ENCODE data around the gene RAP1A.

Gene RAP1A

DNA sequence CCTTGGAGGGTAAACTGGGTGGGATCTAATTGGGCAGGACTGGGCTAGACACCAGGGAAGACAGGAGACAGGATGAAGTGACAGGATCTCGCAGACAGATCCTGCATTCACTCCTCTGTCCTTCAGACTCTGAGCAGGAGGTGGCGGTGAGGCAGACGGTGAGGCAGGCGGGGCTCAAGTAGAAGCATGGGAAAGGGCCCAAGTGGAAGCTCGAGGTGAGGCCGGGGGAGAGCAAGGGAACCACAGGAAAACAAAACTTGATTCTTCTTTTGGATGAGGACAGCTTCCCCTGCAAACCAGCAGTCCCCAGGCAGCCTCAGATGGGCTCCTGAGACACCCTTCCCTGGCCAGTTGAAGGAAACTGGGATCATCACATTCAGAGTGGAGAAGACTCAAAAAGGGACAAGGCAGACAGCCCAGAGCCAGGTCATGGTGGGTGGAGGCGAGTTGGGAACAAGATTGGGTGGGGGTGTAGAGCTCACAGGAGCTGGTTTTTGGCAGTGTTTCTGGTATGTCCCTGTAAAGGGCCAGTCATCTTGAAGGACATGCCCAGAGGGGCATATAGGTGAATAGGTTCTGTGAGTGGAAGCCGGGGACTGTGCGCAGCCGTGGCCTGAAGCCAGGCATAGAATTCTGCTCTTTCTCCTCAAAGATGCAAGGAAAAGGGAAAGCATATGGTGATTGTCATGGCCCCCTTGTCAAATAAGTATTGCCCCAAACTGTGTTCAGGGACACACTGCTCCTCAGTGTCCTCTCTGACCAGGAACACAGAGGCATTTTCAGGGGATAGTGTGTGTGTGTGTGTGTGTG lies 101.6 kb downstream of the RAP1A start:
- ATAC-seq: no peak
- peak overlapping the region; percentile 15 for H3K27ac Mint-ChIP-seq
- peaks cover 18% of the 10 kb centered on the region for H3K4me1 Mint-ChIP-seq
- peaks cover 17% of the 10 kb centered on the region for H3K36me3 Mint-ChIP-seq
- H3K4me3 Mint-ChIP-seq: no peak overlapping the region
- no peaks in the 10 kb centered on the region for H3K9me3 Mint-ChIP-seq
- no peaks in the 10 kb centered on the region for H3K27me3 Mint-ChIP-seq

DNA sequence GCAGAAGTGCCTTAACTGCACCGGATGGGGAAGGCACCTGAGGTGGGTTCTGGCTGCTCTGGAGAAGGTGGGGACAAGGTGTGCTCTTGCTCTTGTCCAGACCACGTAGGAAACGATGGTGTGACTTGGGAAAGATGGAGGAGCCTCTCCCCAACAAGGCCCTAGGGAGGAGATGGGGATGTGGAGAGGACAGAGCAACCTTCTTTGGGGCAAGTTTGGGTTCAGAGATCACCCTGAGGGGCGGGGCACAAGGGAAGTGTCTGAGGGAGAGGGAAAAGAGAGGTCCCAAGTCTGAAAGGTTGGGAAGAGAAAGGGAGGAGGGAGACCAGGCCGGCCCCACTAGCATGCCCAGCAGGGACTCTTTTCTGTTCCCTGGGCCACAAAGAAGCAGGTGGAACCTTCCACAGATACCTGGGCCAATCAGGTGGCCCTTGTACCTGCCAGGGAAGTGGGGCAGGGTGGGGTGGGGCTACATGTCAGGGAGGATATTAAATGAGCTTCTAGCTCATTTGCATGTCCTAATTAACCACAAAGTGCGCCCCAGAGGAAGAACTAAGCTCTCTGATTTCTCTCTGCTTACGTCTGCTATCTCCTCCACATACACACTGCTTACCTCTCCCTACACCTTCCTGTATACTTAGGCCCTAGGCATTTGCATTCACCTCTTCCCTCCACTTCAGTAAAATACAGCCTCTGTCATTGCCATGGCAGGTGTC lies 103.7 kb downstream of the RAP1A start:
- Mint-ChIP-seq H3K4me3 (no peak overlapping the region), H3K27me3 (no peaks in the 10 kb centered on the region), H3K27ac (peak overlapping the region; percentile 1), H3K4me1 (peaks cover 18% of the 10 kb centered on the region), H3K9me3 (no peaks in the 10 kb centered on the region), H3K36me3 (no peaks in the 10 kb centered on the region)
- ATAC-seq: peak; percentile 76

DNA sequence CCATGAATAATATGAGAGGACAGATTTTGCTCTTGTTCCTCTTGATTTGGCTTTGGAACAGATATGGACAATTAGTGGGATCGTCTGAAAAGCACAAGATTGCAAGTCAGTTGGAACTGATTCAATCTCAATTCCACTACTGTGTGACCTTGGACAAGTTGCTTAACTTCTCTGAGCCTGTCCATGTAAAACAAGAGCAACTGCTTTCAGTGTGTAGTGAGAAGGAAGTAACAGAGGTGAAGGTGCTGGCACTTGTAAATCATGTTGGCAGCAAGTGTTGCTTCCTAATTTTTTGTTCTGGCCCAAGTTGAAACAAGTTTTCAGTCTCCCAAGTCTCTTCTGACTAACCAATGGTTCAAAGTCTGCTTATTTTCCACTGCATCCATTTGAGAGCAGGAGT lies 104.3 kb downstream of the RAP1A start:
- Mint-ChIP-seq H3K27me3 (no peaks in the 10 kb centered on the region), H3K36me3 (no peaks in the 10 kb centered on the region), H3K4me3 (no peak overlapping the region), H3K27ac (peak overlapping the region; percentile 1), H3K4me1 (peaks cover 18% of the 10 kb centered on the region), H3K9me3 (no peaks in the 10 kb centered on the region)
- no peak for ATAC-seq

DNA sequence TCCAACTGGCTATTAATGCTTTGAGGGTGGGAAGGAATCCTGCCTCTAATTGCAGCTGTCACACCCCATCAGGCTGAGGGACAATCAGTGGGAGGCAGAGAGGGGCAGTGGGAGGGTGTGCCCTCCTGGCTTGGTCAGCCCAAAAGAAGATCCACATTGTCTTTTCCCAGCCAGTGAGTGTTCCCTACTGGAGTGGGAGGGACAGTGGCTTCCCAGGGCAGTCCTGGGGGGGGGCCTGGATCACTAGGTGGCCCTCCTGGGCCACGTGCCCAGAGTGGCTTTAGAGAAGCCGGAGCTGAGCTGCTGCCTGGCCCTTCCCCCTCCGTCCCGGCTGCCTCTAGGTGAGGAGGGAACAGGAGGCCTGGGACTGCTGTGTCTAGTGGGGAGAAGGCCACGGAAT lies 105.6 kb downstream of the RAP1A start:
- H3K27me3 Mint-ChIP-seq: no peaks in the 10 kb centered on the region

DNA sequence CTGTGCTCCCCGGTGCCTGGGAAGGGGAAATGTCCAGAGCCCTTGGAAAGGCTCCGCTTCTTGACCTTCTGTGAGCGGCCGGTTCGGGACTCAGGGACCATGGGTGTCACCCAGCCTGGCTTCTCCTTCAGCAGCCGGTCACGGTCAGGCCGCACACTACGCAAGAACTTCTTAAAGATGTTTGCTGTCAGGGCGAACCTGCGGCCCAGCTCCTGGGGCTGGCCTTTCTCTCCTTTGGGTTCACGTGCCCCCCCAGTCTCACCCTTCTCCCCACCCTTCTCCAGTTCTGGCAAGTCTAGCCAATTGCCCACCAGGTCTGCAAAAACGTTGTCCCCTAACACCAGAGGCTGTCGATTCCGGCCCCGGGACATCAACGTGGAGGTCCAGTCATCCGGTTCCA lies 107.5 kb downstream of the RAP1A start:
- ATAC-seq: no peak
- H3K4me1 Mint-ChIP-seq: peaks cover 13% of the 10 kb centered on the region

More for the DNA sequence above, 105.6 kb downstream of the RAP1A start:
- H3K4me1 Mint-ChIP-seq: peaks cover 18% of the 10 kb centered on the region
- no peaks in the 10 kb centered on the region for H3K36me3 Mint-ChIP-seq
- no peaks in the 10 kb centered on the region for H3K9me3 Mint-ChIP-seq
- H3K27ac Mint-ChIP-seq: no peak overlapping the region
- ATAC-seq: no peak
- H3K4me3 Mint-ChIP-seq: no peak overlapping the region

DNA sequence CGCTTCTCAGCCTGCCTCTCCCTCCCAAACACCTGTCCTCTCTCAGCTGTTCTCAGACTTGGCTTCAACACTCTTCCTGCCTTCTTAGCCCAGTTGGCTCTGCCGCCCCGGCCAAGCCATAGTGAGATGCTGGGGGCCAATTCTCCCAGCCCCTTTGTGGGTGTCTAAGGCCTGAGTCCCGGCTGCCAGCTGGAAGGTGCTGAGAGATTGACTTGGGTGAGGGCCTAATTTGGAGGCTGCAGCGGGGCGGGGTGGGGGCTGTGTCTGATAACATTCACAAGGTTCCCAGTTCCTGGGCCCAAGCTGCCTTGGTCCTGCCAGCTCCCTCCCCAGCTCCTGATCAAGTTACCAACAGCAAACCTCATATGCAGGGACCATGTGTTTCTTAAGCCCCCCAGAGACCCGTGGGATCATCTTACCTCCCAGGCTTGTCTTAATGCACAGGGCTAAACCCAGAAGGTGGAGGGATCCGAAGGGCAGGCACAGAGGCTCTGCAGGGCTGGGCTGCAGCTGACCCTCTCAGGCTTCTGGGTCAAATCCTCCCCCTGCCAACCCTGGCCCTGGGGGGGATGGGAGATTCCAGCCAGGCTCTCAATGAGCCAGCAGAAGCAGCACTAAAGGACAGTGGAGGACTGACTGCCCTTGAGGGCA lies 109.8 kb downstream of the RAP1A start:
- Mint-ChIP-seq H3K27ac (no peak overlapping the region), H3K4me1 (peaks cover 5% of the 10 kb centered on the region), H3K36me3 (no peaks in the 10 kb centered on the region), H3K27me3 (no peaks in the 10 kb centered on the region), H3K4me3 (no peak overlapping the region), H3K9me3 (no peaks in the 10 kb centered on the region)
- no peak for ATAC-seq

More for the DNA sequence above, 107.5 kb downstream of the RAP1A start:
- Mint-ChIP-seq H3K36me3 (no peaks in the 10 kb centered on the region), H3K4me3 (no peak overlapping the region), H3K9me3 (no peaks in the 10 kb centered on the region), H3K27ac (no peak overlapping the region), H3K27me3 (no peaks in the 10 kb centered on the region)

DNA sequence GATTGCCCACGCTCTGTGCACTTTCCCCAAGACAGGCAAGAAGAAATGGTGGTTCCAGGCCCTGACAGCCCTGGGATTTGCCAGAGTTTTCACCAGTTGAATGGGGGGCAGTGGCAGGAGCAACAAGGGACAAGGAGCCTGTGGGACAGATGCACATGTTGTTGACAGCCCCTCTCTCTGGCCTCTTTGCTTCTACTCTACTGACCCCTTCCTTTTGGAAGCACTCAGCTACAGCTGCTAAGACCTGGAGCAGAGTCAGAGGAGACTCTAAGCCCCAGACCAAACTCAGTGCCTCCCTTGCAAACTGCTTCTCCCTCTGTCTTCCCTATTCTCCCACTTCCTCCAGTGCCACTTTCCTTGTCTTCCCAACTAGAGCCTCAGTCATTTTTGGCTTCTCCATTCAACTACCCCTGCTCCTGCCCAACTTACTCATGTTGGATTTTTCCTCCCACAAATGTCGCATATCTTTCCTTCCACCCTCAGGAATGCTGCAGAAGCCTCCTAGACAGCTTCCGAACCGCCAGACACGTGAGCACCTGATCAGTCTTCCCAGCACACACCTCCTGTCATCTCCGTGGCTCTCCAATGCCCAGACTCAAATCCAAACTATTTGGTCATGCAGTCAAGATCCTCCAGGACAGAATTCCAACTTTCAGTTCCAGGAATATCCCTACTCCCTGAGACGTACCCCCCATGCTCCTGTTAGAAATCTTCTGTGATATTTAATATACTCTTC lies 110.5 kb downstream of the RAP1A start:
- no peak for ATAC-seq
- Mint-ChIP-seq H3K9me3 (no peaks in the 10 kb centered on the region), H3K36me3 (no peaks in the 10 kb centered on the region), H3K4me3 (no peak overlapping the region), H3K27me3 (no peaks in the 10 kb centered on the region), H3K4me1 (peaks cover 5% of the 10 kb centered on the region), H3K27ac (no peak overlapping the region)

DNA sequence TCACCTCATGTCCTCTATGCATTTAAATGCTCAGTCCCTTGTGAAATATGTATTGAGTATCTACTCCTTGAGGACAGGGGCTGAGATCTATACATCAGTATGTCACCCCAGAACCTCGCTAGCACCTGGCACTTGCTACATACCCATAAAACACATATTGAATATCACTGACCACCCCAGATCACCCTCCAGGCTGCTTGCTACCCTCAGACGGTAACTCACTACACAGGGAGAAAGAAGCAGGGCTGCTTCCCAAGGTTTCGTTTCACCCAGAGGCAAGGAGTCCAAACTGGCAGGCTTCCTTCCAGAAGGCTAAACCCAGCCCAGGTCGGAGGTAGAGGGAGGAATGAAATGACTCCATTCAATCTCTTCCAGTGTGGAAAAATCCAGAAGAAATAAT lies 111.1 kb downstream of the RAP1A start:
- no peaks in the 10 kb centered on the region for H3K9me3 Mint-ChIP-seq
- ATAC-seq: no peak
- no peak overlapping the region for H3K27ac Mint-ChIP-seq
- H3K36me3 Mint-ChIP-seq: no peaks in the 10 kb centered on the region
- no peaks in the 10 kb centered on the region for H3K27me3 Mint-ChIP-seq
- H3K4me1 Mint-ChIP-seq: peaks cover 5% of the 10 kb centered on the region
- H3K4me3 Mint-ChIP-seq: no peak overlapping the region

DNA sequence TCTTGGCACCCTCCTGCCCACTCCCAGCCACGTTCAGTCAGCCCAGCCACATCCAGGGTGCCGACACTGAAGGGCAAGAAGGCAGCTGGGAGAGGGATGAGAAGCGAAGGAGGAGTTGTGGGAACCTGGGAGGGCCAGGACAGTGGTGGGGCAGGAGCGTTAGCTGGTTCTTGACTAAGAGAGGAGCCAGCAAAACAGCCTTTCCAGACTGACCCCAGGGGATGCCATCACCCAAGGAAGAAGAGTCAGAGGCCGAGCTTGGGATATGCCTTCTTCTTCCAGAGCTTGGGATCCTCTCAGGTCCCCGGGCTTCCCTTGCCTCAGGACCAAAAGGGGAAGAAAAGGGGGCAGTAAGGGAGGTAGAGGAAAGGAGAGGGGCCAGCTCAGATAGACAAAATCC lies 112.4 kb downstream of the RAP1A start:
- no peak overlapping the region for H3K27ac Mint-ChIP-seq
- no peaks in the 10 kb centered on the region for H3K9me3 Mint-ChIP-seq

DNA sequence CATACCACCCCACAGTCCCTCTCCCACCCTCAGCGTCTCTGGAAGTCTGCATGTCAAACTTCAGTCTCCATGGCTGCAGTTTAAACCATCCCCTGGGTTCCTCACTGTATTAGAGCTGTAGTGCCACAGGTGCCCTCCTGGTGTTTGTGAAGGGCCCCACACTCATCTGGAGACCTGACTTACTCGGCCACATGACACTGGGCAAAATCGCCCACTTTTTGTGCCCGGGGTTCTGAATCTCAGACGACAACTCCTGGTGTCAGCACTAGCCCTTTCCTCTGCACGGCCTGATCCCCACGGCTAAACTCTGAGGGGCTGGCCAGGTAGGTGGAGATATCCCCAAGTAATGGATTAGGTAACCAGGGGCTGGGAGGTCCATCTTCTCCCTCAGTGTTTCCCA lies 113.1 kb downstream of the RAP1A start:
- Mint-ChIP-seq H3K27me3 (no peaks in the 10 kb centered on the region), H3K36me3 (no peaks in the 10 kb centered on the region), H3K27ac (no peak overlapping the region), H3K4me1 (peaks cover 9% of the 10 kb centered on the region), H3K4me3 (no peak overlapping the region), H3K9me3 (no peaks in the 10 kb centered on the region)
- ATAC-seq: peak; percentile 36

More for the DNA sequence above, 112.4 kb downstream of the RAP1A start:
- H3K4me3 Mint-ChIP-seq: no peak overlapping the region
- ATAC-seq: no peak
- H3K36me3 Mint-ChIP-seq: no peaks in the 10 kb centered on the region
- no peaks in the 10 kb centered on the region for H3K27me3 Mint-ChIP-seq
- peaks cover 5% of the 10 kb centered on the region for H3K4me1 Mint-ChIP-seq

DNA sequence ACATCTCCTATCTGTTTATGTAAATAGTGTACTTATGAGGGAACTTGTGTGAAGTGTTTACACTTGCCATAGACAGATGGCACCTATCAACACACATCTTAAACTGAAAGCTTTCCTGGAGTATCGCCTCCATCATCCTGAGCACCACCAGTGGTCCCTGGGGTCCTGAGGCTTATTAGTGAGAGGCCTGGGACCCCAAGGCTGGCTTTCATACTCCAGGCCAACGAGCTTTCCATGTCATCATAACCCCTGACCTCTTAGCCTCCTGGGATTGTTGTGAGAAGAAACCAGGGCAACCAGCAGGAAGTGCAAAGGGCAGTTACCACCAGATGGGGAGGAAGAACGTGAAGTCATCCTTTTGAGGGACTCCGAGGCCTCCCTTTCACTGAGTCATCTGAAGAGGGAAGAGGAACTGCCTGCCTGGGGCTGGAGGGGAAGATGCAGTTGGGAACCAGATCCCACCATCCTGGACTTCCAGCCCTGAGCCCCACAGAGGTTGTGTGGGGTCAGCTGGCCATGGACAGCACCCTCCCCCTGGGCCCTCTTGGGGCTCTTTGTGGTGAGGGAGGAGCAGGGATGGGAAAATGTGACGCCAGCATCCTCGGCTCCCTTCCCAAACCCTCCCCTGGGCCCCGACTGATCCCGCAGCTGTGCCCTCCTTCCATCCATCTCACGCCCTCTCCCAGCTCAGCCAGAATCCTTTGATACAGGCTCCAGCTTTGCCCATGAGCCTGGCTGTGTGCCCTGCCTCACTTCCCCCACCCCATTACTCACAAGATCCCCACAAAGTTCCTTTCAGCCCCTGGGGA lies 113.8 kb downstream of the RAP1A start:
- Mint-ChIP-seq H3K4me3 (no peak overlapping the region), H3K27me3 (no peaks in the 10 kb centered on the region), H3K9me3 (no peaks in the 10 kb centered on the region), H3K36me3 (no peaks in the 10 kb centered on the region), H3K27ac (no peak overlapping the region), H3K4me1 (peaks cover 15% of the 10 kb centered on the region)
- ATAC-seq: no peak

DNA sequence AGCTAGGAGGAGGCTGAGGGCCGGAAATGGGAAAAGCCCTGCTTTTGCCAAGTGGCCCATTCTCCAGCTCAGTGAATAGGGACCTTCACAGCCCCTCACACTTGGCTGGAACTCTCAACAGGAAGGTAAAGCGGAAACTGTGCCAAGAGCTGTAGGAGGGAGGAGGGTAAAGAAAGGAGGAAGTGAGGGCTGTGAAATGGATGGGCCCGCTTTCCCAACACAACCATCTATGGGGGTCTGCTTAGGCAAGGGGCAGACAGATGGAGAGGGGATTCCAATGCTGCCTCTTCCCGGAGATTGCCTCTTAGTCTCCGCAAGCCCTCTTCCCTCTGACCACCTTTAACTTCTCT lies 114.4 kb downstream of the RAP1A start:
- no peak overlapping the region for H3K27ac Mint-ChIP-seq
- no peaks in the 10 kb centered on the region for H3K36me3 Mint-ChIP-seq
- no peaks in the 10 kb centered on the region for H3K27me3 Mint-ChIP-seq
- no peaks in the 10 kb centered on the region for H3K9me3 Mint-ChIP-seq
- H3K4me1 Mint-ChIP-seq: peaks cover 21% of the 10 kb centered on the region
- no peak for ATAC-seq
- no peak overlapping the region for H3K4me3 Mint-ChIP-seq

DNA sequence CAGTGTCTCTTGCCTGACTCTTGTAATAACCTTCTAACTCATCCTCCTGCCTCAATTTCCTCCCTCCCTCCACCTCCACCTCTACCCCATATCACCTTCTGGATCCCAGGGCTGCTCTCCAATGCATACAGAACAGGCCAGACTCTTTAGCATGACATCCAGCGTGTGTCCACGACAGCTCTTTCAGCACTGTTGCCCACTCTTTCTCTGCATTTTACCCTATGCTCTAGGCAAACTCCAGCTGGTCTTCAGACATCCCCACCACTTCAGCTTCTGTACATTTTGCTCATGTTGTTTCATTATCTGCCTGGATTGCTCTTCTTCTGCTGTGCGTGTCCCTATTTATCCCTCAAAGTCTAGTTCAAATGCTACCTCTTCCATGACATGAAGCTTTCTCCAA lies 114.8 kb downstream of the RAP1A start:
- no peak for ATAC-seq
- peaks cover 22% of the 10 kb centered on the region for H3K4me1 Mint-ChIP-seq
- H3K9me3 Mint-ChIP-seq: no peaks in the 10 kb centered on the region
- no peak overlapping the region for H3K27ac Mint-ChIP-seq
- peaks cover under 1% of the 10 kb centered on the region for H3K27me3 Mint-ChIP-seq
- H3K36me3 Mint-ChIP-seq: no peaks in the 10 kb centered on the region
- no peak overlapping the region for H3K4me3 Mint-ChIP-seq

DNA sequence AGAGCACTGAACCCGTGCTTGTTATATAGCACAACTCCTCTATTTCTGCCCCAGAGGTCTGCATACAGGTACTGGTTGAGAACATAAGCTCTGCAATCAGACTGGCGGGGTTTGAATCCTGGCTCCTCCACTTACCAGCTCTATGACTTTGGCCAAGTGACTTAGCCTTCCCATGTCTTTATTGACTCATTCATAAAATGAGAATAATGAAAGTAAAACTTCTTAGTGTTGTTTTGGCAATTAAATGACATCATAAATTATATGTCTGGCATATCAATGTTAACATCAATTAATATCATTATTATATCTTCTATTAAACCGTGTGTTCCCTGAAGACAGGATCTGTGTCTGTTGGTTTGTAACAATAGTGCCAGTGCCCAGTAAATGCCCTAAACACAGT lies 115.3 kb downstream of the RAP1A start:
- no peak for ATAC-seq
- H3K36me3 Mint-ChIP-seq: no peaks in the 10 kb centered on the region
- H3K27me3 Mint-ChIP-seq: peaks cover 5% of the 10 kb centered on the region
- no peaks in the 10 kb centered on the region for H3K9me3 Mint-ChIP-seq
- peaks cover 26% of the 10 kb centered on the region for H3K4me1 Mint-ChIP-seq
- H3K27ac Mint-ChIP-seq: no peak overlapping the region
- H3K4me3 Mint-ChIP-seq: no peak overlapping the region
